Natural killer cell (primary cell): ENCODE measurements around the gene SLX4IP. TPM values are rescaled to one million over a fixed set of nuclear protein-coding genes. Genes with fewer than 3 reads are reported as not detected.

Experiments
- ATAC-seq, 3 donors: fragments of 150-1000 bp in 2 of 3; fragments of 200-7000 bp in 1 of 3; cut with Tn5 transposase; 1 replicate in 1 of 3; 2 replicates in 2 of 3; pipeline ENCODE4 v1.10.0; 2021; ENCODE audit warnings: mild to moderate bottlenecking in 2 of 3, moderate library complexity in 2 of 3
- DNase-seq, 2 donors: peaks; one replicate each; pipeline versions ENCODE4 v3.0.0 to v3.0.0-alpha.2; 2013 to 2021; ENCODE audit warnings: mixed read lengths in 1 of 2
- H3K27ac ChIP-seq: one replicate; pipeline ENCODE4 v1.5.1; 2013; ENCODE audit warnings: mild to moderate bottlenecking, low read length
- H3K27me3 ChIP-seq: one replicate; pipeline ENCODE4 v1.6.1; 2013; ENCODE audit warnings: low read length; ENCODE audit not compliant: control insufficient read depth, insufficient read depth
- H3K36me3 ChIP-seq: one replicate; pipeline ENCODE4 v1.6.1; 2013; ENCODE audit warnings: low read length; ENCODE audit not compliant: control insufficient read depth, insufficient read depth
- H3K4me1 ChIP-seq: one replicate; pipeline ENCODE4 v1.6.1; 2013; ENCODE audit warnings: low read length; ENCODE audit not compliant: control insufficient read depth, insufficient read depth
- H3K4me3 ChIP-seq: one replicate; pipeline ENCODE4 v1.5.1; 2013; ENCODE audit warnings: low read length
- H3K9me3 ChIP-seq: one replicate; pipeline ENCODE4 v1.6.1; 2013; ENCODE audit warnings: low read length; ENCODE audit not compliant: control insufficient read depth, insufficient read depth
- H3K27ac Mint-ChIP-seq, 2 donors: one replicate each; pipeline ENCODE4 v1.8.0; 2022; ENCODE audit warnings: mild to moderate bottlenecking in 2 of 2, mixed read lengths in 2 of 2, moderate library complexity in 1 of 2
- H3K27me3 Mint-ChIP-seq, 2 donors: one replicate each; pipeline ENCODE4 v1.8.0; 2022; ENCODE audit warnings: low read depth in 2 of 2, mixed read lengths in 2 of 2
- H3K36me3 Mint-ChIP-seq: one replicate; pipeline ENCODE4 v1.8.0; 2022; ENCODE audit warnings: mixed read lengths
- H3K4me1 Mint-ChIP-seq, 2 donors: one replicate each; pipeline ENCODE4 v1.8.0; 2022; ENCODE audit warnings: mixed read lengths in 2 of 2
- H3K4me3 Mint-ChIP-seq: one replicate; pipeline ENCODE4 v1.8.0; 2022; ENCODE audit warnings: mild to moderate bottlenecking, moderate library complexity, mixed read lengths
- H3K9me3 Mint-ChIP-seq, 2 donors: one replicate each; pipeline ENCODE4 v1.8.0; 2022; ENCODE audit warnings: mixed read lengths in 2 of 2
- WGBS: methylation state at CpG from one replicate; pipeline ENCODE4 v1.1.7; 2013; ENCODE audit warnings: missing lambda C conversion rate; ENCODE audit not compliant: insufficient coverage; 5-methylcytosine and 5-hydroxymethylcytosine counted together
- intact Hi-C: fragments of 100-400 bp; cut with micrococcal nuclease; formaldehyde crosslinking; loops from one replicate; pipeline ENCODE4 v1.14.2; 2022
- total RNA-seq, 4 donors: library from RNA; stranded (reverse); fragments of 120-200 nt in 1 of 4; gene quantifications; one replicate each; pipeline versions ENCODE4 v1.2.3 to v1.2.4, GENCODE V29; 2013 to 2022
- TF ChIP-seq, protein P1 (sequence below): fragments of 200-600 bp; IDR thresholded peaks from one replicate; pipeline ENCODE4 v1.8.0; 2022; ENCODE audit warnings: antibody characterized with exemption

Gene SLX4IP
- total RNA-seq, 3 donors from 2014 or later (not counting 1 experiment from before 2014, with no cell fraction given), result 2.9 to 5.5 (median 5.2) TPM

DNA sequence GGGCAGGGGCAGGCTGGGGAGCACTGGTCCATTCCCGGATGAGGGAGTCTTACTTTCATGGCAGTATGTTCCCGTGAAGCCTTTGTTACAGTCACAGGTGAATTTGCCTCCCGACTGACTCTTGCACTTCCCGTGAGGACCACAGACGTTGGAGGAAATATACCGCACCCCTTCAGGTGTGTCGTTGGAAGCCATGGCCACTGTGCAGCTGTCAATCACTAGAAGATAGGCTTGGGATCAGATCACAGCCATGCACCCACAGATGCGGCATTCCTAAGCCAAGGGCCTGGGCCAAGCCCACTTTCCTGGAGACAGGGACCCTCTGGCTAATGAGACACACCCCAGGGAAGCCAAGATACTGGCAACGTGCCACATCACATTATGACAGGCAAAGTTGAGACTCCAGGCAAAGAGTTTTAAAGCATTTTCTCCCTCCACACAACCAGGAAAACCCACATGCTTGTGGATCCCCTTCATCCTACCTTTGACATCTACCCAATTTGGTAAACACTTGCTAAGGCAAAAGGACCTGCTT lies 211.8 kb downstream of the SLX4IP start:
- H3K27ac Mint-ChIP-seq, result no peak overlapping the region
- no peaks in the 10 kb centered on the region for H3K9me3 Mint-ChIP-seq
- Histone ChIP-seq H3K27ac (no peak overlapping the region), H3K9me3 (no peaks in the 10 kb centered on the region), H3K27me3 (no peaks in the 10 kb centered on the region), H3K4me1 (no peaks in the 10 kb centered on the region), H3K36me3 (no peaks in the 10 kb centered on the region), H3K4me3 (no peak overlapping the region)
- H3K36me3 Mint-ChIP-seq, result no peaks in the 10 kb centered on the region
- TF ChIP-seq, protein P1, sequence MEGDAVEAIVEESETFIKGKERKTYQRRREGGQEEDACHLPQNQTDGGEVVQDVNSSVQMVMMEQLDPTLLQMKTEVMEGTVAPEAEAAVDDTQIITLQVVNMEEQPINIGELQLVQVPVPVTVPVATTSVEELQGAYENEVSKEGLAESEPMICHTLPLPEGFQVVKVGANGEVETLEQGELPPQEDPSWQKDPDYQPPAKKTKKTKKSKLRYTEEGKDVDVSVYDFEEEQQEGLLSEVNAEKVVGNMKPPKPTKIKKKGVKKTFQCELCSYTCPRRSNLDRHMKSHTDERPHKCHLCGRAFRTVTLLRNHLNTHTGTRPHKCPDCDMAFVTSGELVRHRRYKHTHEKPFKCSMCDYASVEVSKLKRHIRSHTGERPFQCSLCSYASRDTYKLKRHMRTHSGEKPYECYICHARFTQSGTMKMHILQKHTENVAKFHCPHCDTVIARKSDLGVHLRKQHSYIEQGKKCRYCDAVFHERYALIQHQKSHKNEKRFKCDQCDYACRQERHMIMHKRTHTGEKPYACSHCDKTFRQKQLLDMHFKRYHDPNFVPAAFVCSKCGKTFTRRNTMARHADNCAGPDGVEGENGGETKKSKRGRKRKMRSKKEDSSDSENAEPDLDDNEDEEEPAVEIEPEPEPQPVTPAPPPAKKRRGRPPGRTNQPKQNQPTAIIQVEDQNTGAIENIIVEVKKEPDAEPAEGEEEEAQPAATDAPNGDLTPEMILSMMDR, result no peak
- peaks cover 0 to 9% of the 10 kb centered on the region in 2 donors for H3K4me1 Mint-ChIP-seq
- no peak overlapping the region for H3K4me3 Mint-ChIP-seq
- intact Hi-C loops, result loop anchor here (1.0 kb wide), 2 partner anchors 94 to 178 kb away; no protein-coding TSS in a partner anchor
- DNase-seq, result no peak
- no peak for ATAC-seq
- WGBS, result 96% methylated on average over 9 of the region's 9 CpGs
- H3K27me3 Mint-ChIP-seq, result no peaks in the 10 kb centered on the region

DNA sequence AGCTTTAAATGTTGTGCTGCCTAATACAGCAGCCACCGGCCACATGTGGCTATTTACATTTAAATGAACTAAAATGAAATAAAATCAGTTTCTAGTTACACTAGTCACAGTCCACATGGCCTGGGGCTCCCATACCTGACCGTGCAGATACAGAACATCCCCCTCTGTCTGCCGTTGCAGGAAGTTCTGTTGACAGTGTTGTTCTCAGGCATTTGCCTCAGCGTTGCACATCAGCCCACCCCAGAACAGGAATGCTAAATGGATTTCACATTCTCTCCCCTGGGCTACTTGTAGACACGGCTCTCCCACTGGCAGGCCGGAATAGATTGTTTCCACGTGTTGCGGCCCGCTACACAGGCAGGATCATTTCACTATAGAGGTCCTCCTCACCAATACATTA lies 212.4 kb downstream of the SLX4IP start:
- no peaks in the 10 kb centered on the region for H3K36me3 Mint-ChIP-seq
- TF ChIP-seq, protein P1, result peak; percentile 21
- no peak overlapping the region for H3K27ac Mint-ChIP-seq
- Histone ChIP-seq H3K9me3 (no peaks in the 10 kb centered on the region), H3K4me1 (no peaks in the 10 kb centered on the region), H3K27ac (no peak overlapping the region), H3K27me3 (no peaks in the 10 kb centered on the region), H3K36me3 (no peaks in the 10 kb centered on the region), H3K4me3 (no peak overlapping the region)
- WGBS, result 75% methylated on average over 6 of the region's 9 CpGs
- intact Hi-C loops, result loop anchor here (1.0 kb wide), 2 partner anchors 94 to 178 kb away; no protein-coding TSS in a partner anchor
- ATAC-seq (peak; percentile 37 to 64 (median 62)), DNase-seq (peak in 1 of 2 donors; percentile 15)
- H3K9me3 Mint-ChIP-seq, result no peaks in the 10 kb centered on the region
- H3K4me1 Mint-ChIP-seq, result peaks cover 0 to 9% of the 10 kb centered on the region in 2 donors
- no peaks in the 10 kb centered on the region for H3K27me3 Mint-ChIP-seq
- no peak overlapping the region for H3K4me3 Mint-ChIP-seq

DNA sequence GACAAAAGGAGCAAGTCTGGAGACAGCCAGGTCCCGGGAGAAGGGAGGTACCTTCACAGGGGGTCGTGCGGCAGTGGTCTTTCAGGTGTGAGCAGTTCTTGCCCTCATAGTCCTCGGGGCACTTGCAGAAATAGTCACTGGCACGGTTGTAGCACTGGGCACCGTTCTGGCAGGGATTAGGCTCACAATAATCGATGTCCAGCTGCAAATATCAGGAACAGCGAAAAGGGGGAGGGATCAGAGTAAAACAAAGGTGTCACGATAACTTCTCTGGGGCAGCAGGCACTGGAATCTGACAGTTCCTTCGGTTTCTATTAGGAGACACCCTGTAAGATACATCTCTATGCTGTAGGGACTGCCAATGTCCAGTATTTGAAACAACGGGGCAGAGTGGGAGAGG lies 212.8 kb downstream of the SLX4IP start:
- Histone ChIP-seq H3K27me3 (no peaks in the 10 kb centered on the region), H3K36me3 (no peaks in the 10 kb centered on the region), H3K4me1 (no peaks in the 10 kb centered on the region), H3K9me3 (no peaks in the 10 kb centered on the region), H3K4me3 (no peak overlapping the region), H3K27ac (no peak overlapping the region)
- Mint-ChIP-seq H3K9me3 (no peaks in the 10 kb centered on the region), H3K4me3 (no peak overlapping the region), H3K27me3 (no peaks in the 10 kb centered on the region), H3K36me3 (no peaks in the 10 kb centered on the region), H3K4me1 (peaks cover 0 to 9% of the 10 kb centered on the region in 2 donors), H3K27ac (no peak overlapping the region)
- 91% methylated on average over 11 of the region's 11 CpGs for WGBS
- DNase-seq (no peak), ATAC-seq (no peak)
- intact Hi-C loops, result loop anchor here (1.0 kb wide), 2 partner anchors 95 to 179 kb away; no protein-coding TSS in a partner anchor
- TF ChIP-seq, protein P1, result no peak

DNA sequence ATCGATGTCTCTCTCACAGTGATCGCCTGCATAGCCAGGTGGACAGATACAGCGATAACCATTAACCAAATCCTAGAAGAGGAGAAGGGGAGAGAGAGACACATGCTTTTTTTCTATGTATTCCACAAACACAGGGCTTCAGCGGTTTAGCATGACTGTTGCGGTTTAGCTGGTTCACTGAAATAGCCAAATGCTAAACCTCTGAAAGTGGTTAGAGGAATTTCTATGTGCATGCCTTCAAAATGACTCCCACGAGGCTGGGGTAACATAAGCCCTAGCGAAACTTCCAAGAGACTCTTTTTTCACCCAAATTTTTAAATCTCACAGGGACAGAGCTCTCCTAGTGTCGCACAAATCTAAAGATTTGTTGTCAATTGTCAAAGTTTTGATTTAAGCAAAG lies 213.5 kb downstream of the SLX4IP start:
- TF ChIP-seq, protein P1, result no peak
- Histone ChIP-seq H3K27ac (no peak overlapping the region), H3K9me3 (no peaks in the 10 kb centered on the region), H3K36me3 (no peaks in the 10 kb centered on the region), H3K27me3 (no peaks in the 10 kb centered on the region), H3K4me1 (no peaks in the 10 kb centered on the region), H3K4me3 (no peak overlapping the region)
- Mint-ChIP-seq H3K4me3 (no peak overlapping the region), H3K27me3 (peaks cover 0 to under 1% of the 10 kb centered on the region in 2 donors), H3K27ac (no peak overlapping the region), H3K9me3 (no peaks in the 10 kb centered on the region), H3K4me1 (peaks cover 0 to 9% of the 10 kb centered on the region in 2 donors), H3K36me3 (no peaks in the 10 kb centered on the region)
- 88% methylated on average over 8 of the region's 8 CpGs for WGBS
- ATAC-seq (no peak), DNase-seq (no peak)
- intact Hi-C loops, result no loop called here
